Measurements from ENCODE around the gene ANXA5. TPM values are rescaled to one million over a fixed set of nuclear protein-coding genes. Genes with fewer than 3 reads are reported as not detected.

ANXA5 gene
- total and polyA plus RNA-seq, 4 donors, result 71.0 to 131 (median 87.0) TPM

DNA sequence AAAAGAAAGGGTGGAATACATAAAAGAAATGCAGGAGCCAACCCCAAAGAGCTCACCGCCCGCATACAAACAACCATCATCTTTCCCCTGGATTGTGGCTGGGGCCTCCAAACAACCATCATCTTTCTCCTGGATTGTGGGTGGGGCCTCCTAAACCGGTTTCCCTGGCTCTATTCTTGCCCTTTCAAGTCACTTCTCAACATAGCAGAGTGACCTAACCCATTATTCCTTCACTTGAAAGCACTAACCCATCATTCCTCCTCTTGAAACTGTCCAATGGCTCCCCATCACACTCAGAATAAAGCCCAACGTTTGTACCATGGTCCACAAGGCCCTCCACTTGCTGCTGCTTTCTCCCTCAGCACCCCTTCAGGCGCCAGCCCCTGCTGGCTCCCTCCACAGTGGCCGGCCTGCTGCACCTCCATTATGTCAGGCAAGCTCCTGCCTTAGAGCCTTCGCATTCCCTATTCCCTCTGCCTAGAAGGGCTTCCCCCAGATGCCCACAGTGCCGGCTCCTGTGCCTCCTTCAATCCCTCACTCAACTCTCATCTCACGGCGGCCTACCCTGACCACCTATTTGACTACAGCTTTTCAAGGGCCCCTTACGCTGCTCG is 44.1 kb upstream of the ANXA5 start:
- H3K4me1 ChIP-seq (ENCODE audit: control insufficient read depth in 4 of 4, insufficient read depth in 4 of 4, low read length in 3 of 4), result no peaks in the 10 kb centered on the region
- H3K27ac ChIP-seq (ENCODE audit: low read depth in 1 of 2, low read length in 2 of 2), result no peak overlapping the region
- no peaks in the 10 kb centered on the region for H3K36me3 ChIP-seq (ENCODE audit: control insufficient read depth in 4 of 4, insufficient read depth in 3 of 4, low read depth in 1 of 4, low read length in 3 of 4)
- H3K27me3 ChIP-seq (ENCODE audit: control insufficient read depth in 4 of 4, insufficient read depth in 4 of 4, low read length in 3 of 4), result no peaks in the 10 kb centered on the region
- no peak overlapping the region for H3K4me3 ChIP-seq (ENCODE audit: low read depth in 1 of 3, low read length in 3 of 3)
- 80% methylated on average over 12 of the region's 12 CpGs for WGBS
- no peak for DNase-seq (ENCODE audit: low spot score)
- H3K9ac ChIP-seq (ENCODE audit: low read depth in 1 of 2, low read length in 2 of 2), result no peak overlapping the region
- TF ChIP-seq, protein P1, sequence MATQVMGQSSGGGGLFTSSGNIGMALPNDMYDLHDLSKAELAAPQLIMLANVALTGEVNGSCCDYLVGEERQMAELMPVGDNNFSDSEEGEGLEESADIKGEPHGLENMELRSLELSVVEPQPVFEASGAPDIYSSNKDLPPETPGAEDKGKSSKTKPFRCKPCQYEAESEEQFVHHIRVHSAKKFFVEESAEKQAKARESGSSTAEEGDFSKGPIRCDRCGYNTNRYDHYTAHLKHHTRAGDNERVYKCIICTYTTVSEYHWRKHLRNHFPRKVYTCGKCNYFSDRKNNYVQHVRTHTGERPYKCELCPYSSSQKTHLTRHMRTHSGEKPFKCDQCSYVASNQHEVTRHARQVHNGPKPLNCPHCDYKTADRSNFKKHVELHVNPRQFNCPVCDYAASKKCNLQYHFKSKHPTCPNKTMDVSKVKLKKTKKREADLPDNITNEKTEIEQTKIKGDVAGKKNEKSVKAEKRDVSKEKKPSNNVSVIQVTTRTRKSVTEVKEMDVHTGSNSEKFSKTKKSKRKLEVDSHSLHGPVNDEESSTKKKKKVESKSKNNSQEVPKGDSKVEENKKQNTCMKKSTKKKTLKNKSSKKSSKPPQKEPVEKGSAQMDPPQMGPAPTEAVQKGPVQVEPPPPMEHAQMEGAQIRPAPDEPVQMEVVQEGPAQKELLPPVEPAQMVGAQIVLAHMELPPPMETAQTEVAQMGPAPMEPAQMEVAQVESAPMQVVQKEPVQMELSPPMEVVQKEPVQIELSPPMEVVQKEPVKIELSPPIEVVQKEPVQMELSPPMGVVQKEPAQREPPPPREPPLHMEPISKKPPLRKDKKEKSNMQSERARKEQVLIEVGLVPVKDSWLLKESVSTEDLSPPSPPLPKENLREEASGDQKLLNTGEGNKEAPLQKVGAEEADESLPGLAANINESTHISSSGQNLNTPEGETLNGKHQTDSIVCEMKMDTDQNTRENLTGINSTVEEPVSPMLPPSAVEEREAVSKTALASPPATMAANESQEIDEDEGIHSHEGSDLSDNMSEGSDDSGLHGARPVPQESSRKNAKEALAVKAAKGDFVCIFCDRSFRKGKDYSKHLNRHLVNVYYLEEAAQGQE (IDR thresholded peaks at IDR 0.05), result no peak
- TF ChIP-seq, protein P2, sequence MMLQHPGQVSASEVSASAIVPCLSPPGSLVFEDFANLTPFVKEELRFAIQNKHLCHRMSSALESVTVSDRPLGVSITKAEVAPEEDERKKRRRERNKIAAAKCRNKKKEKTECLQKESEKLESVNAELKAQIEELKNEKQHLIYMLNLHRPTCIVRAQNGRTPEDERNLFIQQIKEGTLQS (IDR thresholded peaks at IDR 0.05), result no peak
- no peak for TF ChIP-seq GABPA (IDR thresholded peaks at IDR 0.05 in 1 of 2, conservative IDR thresholded peaks at IDR 0.05 in 1 of 2)
- no peak for TF ChIP-seq SP1 (IDR thresholded peaks at IDR 0.05)
- TF ChIP-seq FOXA2 (IDR thresholded peaks at IDR 0.05), result no peak
- H3K9me3 ChIP-seq (ENCODE audit: control insufficient read depth in 4 of 4, low read length in 3 of 4), result no peaks in the 10 kb centered on the region

DNA sequence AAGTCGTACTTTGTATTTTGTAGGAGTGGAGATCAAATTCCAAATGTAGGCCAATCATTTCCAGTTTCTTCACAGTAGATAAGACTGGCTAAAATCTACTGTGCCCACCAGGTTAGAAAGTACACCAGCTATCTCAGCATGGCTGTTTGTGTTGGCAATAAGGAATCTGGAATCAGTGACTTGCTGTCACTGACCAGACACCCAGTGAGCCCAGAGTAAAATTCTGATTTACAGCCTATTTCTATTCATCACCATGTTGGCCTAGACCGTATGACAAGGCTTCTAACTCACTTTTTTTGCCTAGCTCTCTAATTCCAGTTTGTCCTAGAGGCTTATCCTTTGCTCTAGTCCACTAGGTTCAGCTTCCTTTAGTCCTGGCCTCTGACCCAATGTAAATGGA is 42.8 kb upstream of the ANXA5 start:
- TF ChIP-seq, protein P1 (IDR thresholded peaks at IDR 0.05), result no peak
- TF ChIP-seq RXRA (IDR thresholded peaks at IDR 0.05) (no peak), RAD21 (IDR thresholded peaks at IDR 0.05) (no peak), HNF4G (IDR thresholded peaks at IDR 0.05) (no peak), GABPA (IDR thresholded peaks at IDR 0.05 in 1 of 2, conservative IDR thresholded peaks at IDR 0.05 in 1 of 2) (no peak), NR2F2 (IDR thresholded peaks at IDR 0.05) (no peak), EGR1 (IDR thresholded peaks at IDR 0.05; ENCODE audit: low read depth in 2 of 2) (no peak), JUND (IDR thresholded peaks at IDR 0.05) (no peak), TAF1 (conservative IDR thresholded peaks at IDR 0.05) (no peak), FOXA2 (IDR thresholded peaks at IDR 0.05) (no peak), YY1 (IDR thresholded peaks at IDR 0.05) (no peak), FOXA1 (IDR thresholded peaks at IDR 0.05) (no peak), SP1 (IDR thresholded peaks at IDR 0.05) (no peak)
- TF ChIP-seq, protein P3, sequence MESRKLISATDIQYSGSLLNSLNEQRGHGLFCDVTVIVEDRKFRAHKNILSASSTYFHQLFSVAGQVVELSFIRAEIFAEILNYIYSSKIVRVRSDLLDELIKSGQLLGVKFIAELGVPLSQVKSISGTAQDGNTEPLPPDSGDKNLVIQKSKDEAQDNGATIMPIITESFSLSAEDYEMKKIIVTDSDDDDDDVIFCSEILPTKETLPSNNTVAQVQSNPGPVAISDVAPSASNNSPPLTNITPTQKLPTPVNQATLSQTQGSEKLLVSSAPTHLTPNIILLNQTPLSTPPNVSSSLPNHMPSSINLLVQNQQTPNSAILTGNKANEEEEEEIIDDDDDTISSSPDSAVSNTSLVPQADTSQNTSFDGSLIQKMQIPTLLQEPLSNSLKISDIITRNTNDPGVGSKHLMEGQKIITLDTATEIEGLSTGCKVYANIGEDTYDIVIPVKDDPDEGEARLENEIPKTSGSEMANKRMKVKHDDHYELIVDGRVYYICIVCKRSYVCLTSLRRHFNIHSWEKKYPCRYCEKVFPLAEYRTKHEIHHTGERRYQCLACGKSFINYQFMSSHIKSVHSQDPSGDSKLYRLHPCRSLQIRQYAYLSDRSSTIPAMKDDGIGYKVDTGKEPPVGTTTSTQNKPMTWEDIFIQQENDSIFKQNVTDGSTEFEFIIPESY (IDR thresholded peaks at IDR 0.05), result no peak
- TF ChIP-seq, protein P4, sequence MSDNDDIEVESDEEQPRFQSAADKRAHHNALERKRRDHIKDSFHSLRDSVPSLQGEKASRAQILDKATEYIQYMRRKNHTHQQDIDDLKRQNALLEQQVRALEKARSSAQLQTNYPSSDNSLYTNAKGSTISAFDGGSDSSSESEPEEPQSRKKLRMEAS (IDR thresholded peaks at IDR 0.05), result no peak
- TF ChIP-seq, protein P5, sequence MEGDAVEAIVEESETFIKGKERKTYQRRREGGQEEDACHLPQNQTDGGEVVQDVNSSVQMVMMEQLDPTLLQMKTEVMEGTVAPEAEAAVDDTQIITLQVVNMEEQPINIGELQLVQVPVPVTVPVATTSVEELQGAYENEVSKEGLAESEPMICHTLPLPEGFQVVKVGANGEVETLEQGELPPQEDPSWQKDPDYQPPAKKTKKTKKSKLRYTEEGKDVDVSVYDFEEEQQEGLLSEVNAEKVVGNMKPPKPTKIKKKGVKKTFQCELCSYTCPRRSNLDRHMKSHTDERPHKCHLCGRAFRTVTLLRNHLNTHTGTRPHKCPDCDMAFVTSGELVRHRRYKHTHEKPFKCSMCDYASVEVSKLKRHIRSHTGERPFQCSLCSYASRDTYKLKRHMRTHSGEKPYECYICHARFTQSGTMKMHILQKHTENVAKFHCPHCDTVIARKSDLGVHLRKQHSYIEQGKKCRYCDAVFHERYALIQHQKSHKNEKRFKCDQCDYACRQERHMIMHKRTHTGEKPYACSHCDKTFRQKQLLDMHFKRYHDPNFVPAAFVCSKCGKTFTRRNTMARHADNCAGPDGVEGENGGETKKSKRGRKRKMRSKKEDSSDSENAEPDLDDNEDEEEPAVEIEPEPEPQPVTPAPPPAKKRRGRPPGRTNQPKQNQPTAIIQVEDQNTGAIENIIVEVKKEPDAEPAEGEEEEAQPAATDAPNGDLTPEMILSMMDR (IDR thresholded peaks at IDR 0.05; ENCODE audit: low read depth, low read length, missing input control), result no peak
- TF ChIP-seq, protein P2 (IDR thresholded peaks at IDR 0.05), result no peak
- Histone ChIP-seq H3K9me3 (ENCODE audit: control insufficient read depth in 4 of 4, low read length in 3 of 4) (no peaks in the 10 kb centered on the region), H3K4me1 (ENCODE audit: control insufficient read depth in 4 of 4, insufficient read depth in 4 of 4, low read length in 3 of 4) (no peaks in the 10 kb centered on the region), H3K4me3 (ENCODE audit: low read depth in 1 of 3, low read length in 3 of 3) (no peak overlapping the region), H3K27me3 (ENCODE audit: control insufficient read depth in 4 of 4, insufficient read depth in 4 of 4, low read length in 3 of 4) (no peaks in the 10 kb centered on the region), H3K9ac (ENCODE audit: low read depth in 1 of 2, low read length in 2 of 2) (no peak overlapping the region), H3K36me3 (ENCODE audit: control insufficient read depth in 4 of 4, insufficient read depth in 3 of 4, low read depth in 1 of 4, low read length in 3 of 4) (no peaks in the 10 kb centered on the region), H3K27ac (ENCODE audit: low read depth in 1 of 2, low read length in 2 of 2) (no peak overlapping the region)
- DNase-seq (ENCODE audit: low spot score), result no peak
- 63% methylated on average over 2 of the region's 2 CpGs for WGBS
